Endothelial cell of umbilical vein (primary cell): ENCODE data around the gene RET.

ENCODE experiments used
- CTCF ChIP-seq, 2 donors: IDR thresholded peaks; 1 replicate in 1 of 2; 2 replicates in 1 of 2; pipeline ENCODE4 v1.5.1; 2011; ENCODE audit warnings: low read length in 2 of 2, mild to moderate bottlenecking in 2 of 2, moderate library complexity in 2 of 2, control low read depth in 1 of 2, inconsistent platforms in 1 of 2, low read depth in 1 of 2; ENCODE audit not compliant: insufficient read depth in 1 of 2; ENCODE audit errors: extremely low read depth in 1 of 2
- EZH2 ChIP-seq: IDR thresholded peaks from 2 replicates; pipeline ENCODE4 v1.6.1; 2012; ENCODE audit warnings: borderline replicate concordance, low read depth, mild to moderate bottlenecking, moderate library complexity, low read length, inconsistent platforms; ENCODE audit not compliant: severe bottlenecking
- JUN ChIP-seq: IDR thresholded peaks from 2 replicates; pipeline ENCODE4 v1.6.1; 2011; ENCODE audit warnings: borderline replicate concordance, low read depth; ENCODE audit not compliant: insufficient read length, insufficient read depth
- MAX ChIP-seq: IDR thresholded peaks from 2 replicates; pipeline ENCODE4 v1.6.1; 2011; ENCODE audit not compliant: insufficient read depth, insufficient read length
- MYC ChIP-seq: IDR thresholded peaks from one replicate; pipeline ENCODE4 v1.6.1; 2011; ENCODE audit warnings: mild to moderate bottlenecking, low read depth, low read length
- POLR2A ChIP-seq: IDR thresholded peaks from 2 replicates; pipeline ENCODE4 v1.6.1; 2012; ENCODE audit warnings: low read depth, mild to moderate bottlenecking, control low read depth, low read length
- POLR2AphosphoS5 ChIP-seq: IDR thresholded peaks from 2 replicates; pipeline ENCODE4 v1.6.1; 2012; ENCODE audit warnings: low read depth, mild to moderate bottlenecking, control low read depth, low read length, moderate library complexity; ENCODE audit not compliant: insufficient read depth

GRCh38 chr10:43114088-43114742 lies 37.3 kb downstream of the RET start:
- TF ChIP-seq CTCF (IDR thresholded peaks at IDR 0.05; ENCODE audit: extremely low read depth in 1 of 2, insufficient read depth in 1 of 2, low read depth in 1 of 2, low read length in 2 of 2) (no peak), EZH2 (no peak), MAX (no peak), JUN (no peak), POLR2AphosphoS5 (no peak), POLR2A (no peak), MYC (no peak)
